Adrenal gland (tissue), 12 donors: ENCODE data around the gene PPP6R2. TPM values are rescaled to one million over a fixed set of nuclear protein-coding genes. Genes with fewer than 3 reads are reported as not detected.

Experiments used
- DNase-seq, 7 donors: peaks; one replicate each; pipeline ENCODE4 v3.0.0-alpha.2; 2019 to 2020
- H3K27ac ChIP-seq, 5 donors: fragments of 200-600 bp; sonication (generic) in 4 of 5; 1 replicate in 3 of 5; 2 replicates in 2 of 5; pipeline versions ENCODE4 v1.5.1 to v1.8.0; 2016 to 2020; ENCODE audit warnings: mild to moderate bottlenecking in 1 of 5
- H3K27me3 ChIP-seq: fragments of 200-600 bp; 2 replicates; pipeline ENCODE4 v1.8.0; 2021
- H3K36me3 ChIP-seq, 2 donors: fragments of 200-600 bp; replicated peaks in 1 of 2; 1 replicate in 1 of 2; 2 replicates in 1 of 2; pipeline versions ENCODE4 v1.5.1 to v1.8.0; 2018 to 2022
- H3K4me1 ChIP-seq, 2 donors: fragments of 200-600 bp; replicated peaks in 1 of 2; 1 replicate in 1 of 2; 2 replicates in 1 of 2; pipeline versions ENCODE4 v1.5.1 to v1.8.0; 2018 to 2021
- H3K4me3 ChIP-seq, 4 donors: fragments of 200-600 bp; sonication (generic) in 3 of 4; one replicate each; pipeline ENCODE4 v1.5.1; 2016 to 2018
- H3K9me3 ChIP-seq, 3 donors: fragments of 200-600 bp; sonication (generic) in 1 of 3; replicated peaks in 1 of 3; 1 replicate in 2 of 3; 2 replicates in 1 of 3; pipeline versions ENCODE4 v1.5.1 to v1.8.0; 2016 to 2021
- POLR2A ChIP-seq, 2 donors: fragments of 450-650 bp; IDR thresholded peaks; one replicate each; pipeline ENCODE4 v1.6.1; 2017; ENCODE audit warnings: antibody characterized with exemption in 2 of 2, mild to moderate bottlenecking in 2 of 2, moderate library complexity in 1 of 2
- WGBS, 4 donors: extraction: QIAGEN DNeasy Blood & Tissue Kit in 2 of 4; methylation state at CpG; one replicate each; pipeline versions ENCODE4 v1.1.5 to v1.1.7; 2013 to 2017; 5-methylcytosine and 5-hydroxymethylcytosine counted together
- intact Hi-C, 2 donors: fragments of 100-400 bp; cut with DNase I; formaldehyde crosslinking; loops; one replicate each; pipeline versions ENCODE4 v1.14.1 to v1.15.0; 2022 to 2023
- polyA plus RNA-seq, 3 donors: library from polyadenylated mRNA; stranded (reverse); fragments of 200-250 nt in 2 of 3; fragments of 350-450 nt in 1 of 3; fragmentation: Illumina TruSeq in 1 of 3; extraction: RNeasy Lipid Tissue Mini Kit (QIAGEN cat#74804) in 1 of 3; gene quantifications; one replicate each; pipeline ENCODE4 v1.2.3, GENCODE V29; 2013 to 2014
- total RNA-seq, 9 donors: library from RNA; depleted of rRNA in 4 of 9; stranded (reverse); fragments of >200 nt in 4 of 9; fragments of 120-200 nt in 1 of 9; fragmentation: NEBNext Ultra II Directional in 1 of 9; extraction: Animal tissue kit (Norgen Biotek cat#: 25700) in 1 of 9; gene quantifications; one replicate each; pipeline versions ENCODE4 v1.1.0 to v1.2.4, GENCODE V29; 2013 to 2023
- TF ChIP-seq, protein P1 (sequence below), 6 experiments: fragments of 450-650 bp in 4 of 6; fragments of 200-600 bp in 2 of 6; sonication (generic) in 1 of 6; IDR thresholded peaks; 1 replicate in 5 of 6; 2 replicates in 1 of 6; pipeline versions ENCODE4 v1.5.1 to v1.8.0; 2016 to 2021; ENCODE audit warnings: antibody characterized with exemption in 6 of 6, mild to moderate bottlenecking in 2 of 6, moderate library complexity in 1 of 6
- donor health status: healthy with polysubstance abuse.
- donor health status: Bipolar disorder and iron deficiency.
- donor health status: DM: yes; HTN: yes; CAD: no.
- donor health status: DM: no; HTN: no; CAD: no.
- donor health status: DM: no; HTN: no; CAD: no.
- donor health status: DM: yes; HTN: yes; CAD: no.

The PPP6R2 gene
- total and polyA plus RNA-seq, 12 donors: 19.6 to 129 (median 73.0) TPM

DNA sequence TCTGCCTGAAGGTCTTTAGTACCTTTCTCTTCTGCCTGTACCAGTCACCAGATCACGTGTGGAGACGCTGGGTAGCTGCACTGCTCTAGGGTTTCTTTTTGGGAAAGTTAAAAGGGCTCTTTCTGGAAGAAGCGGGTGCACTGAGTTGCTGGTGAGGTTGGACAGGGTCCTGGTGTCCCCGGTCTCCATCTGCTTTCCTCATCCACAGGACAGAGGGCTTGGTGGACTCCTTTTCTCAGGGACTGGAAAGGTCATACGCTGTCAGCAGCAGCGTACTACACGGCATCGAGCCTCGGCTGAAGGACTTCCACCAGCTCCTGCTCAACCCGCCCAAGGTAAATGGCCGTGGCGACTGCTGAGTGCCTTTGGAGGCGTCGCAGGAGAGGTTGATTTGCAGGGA is 78.9 kb downstream of the PPP6R2 start:
- Histone ChIP-seq H3K36me3 (peaks cover 0 to 92% of the 10 kb centered on the region in 2 donors), H3K27ac (no peak overlapping the region), H3K27me3 (no peaks in the 10 kb centered on the region), H3K9me3 (no peaks in the 10 kb centered on the region), H3K4me3 (no peak overlapping the region), H3K4me1 (no peaks in the 10 kb centered on the region)
- 90 to 95% (median 92%) methylated on average over 13 to 14 of the region's 14 CpGs for WGBS, 4 donors
- TF ChIP-seq, protein P1, sequence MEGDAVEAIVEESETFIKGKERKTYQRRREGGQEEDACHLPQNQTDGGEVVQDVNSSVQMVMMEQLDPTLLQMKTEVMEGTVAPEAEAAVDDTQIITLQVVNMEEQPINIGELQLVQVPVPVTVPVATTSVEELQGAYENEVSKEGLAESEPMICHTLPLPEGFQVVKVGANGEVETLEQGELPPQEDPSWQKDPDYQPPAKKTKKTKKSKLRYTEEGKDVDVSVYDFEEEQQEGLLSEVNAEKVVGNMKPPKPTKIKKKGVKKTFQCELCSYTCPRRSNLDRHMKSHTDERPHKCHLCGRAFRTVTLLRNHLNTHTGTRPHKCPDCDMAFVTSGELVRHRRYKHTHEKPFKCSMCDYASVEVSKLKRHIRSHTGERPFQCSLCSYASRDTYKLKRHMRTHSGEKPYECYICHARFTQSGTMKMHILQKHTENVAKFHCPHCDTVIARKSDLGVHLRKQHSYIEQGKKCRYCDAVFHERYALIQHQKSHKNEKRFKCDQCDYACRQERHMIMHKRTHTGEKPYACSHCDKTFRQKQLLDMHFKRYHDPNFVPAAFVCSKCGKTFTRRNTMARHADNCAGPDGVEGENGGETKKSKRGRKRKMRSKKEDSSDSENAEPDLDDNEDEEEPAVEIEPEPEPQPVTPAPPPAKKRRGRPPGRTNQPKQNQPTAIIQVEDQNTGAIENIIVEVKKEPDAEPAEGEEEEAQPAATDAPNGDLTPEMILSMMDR (IDR thresholded peaks at IDR 0.05): no peak
- intact Hi-C loops: no loop called here
- DNase-seq: no peak

- DNase-seq: no peak
- TF ChIP-seq, protein P1 (IDR thresholded peaks at IDR 0.05): no peak
- no peak for TF ChIP-seq POLR2A (IDR thresholded peaks at IDR 0.05)
- 93 to 97% (median 96%) methylated on average over 8 to 21 of the region's 21 CpGs for WGBS, 4 donors
- H3K36me3 ChIP-seq: peaks cover 0 to 92% of the 10 kb centered on the region in 2 donors
- no peaks in the 10 kb centered on the region for H3K27me3 ChIP-seq
- H3K4me3 ChIP-seq: no peak overlapping the region
- intact Hi-C loops: no loop called here
- no peak overlapping the region for H3K27ac ChIP-seq
- no peaks in the 10 kb centered on the region for H3K9me3 ChIP-seq
- no peaks in the 10 kb centered on the region for H3K4me1 ChIP-seq
Measured at GRCh38 chr22:50422961-50423815, 80.1 kb downstream of the PPP6R2 start.

DNA sequence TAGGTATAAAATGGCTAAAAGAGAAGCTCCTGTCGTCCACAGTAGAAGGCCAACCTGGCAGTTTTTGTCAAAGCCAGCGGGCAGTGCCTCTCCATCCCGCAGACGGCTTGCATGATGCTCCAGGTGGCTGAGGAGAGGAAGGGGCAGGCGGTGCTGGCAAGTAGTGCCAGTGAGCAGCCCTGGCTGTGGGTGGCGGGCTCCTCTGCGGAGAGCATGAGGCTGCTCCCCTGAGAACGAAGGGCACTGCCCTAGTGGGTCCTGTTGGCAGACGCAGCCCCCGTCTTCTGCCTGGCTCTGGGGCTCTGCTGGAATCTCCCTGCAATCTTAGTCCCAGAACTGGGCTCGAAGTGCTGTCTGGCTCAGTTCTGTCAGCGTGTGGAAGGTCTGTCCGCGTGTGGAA is 80.8 kb downstream of the PPP6R2 start:
- no peak for DNase-seq
- H3K27me3 ChIP-seq: no peaks in the 10 kb centered on the region
- intact Hi-C loops: no loop called here
- H3K9me3 ChIP-seq: no peaks in the 10 kb centered on the region
- no peaks in the 10 kb centered on the region for H3K4me1 ChIP-seq
- TF ChIP-seq, protein P1 (IDR thresholded peaks at IDR 0.05): no peak
- TF ChIP-seq POLR2A (IDR thresholded peaks at IDR 0.05): no peak
- WGBS, 4 donors: 94 to 97% (median 96%) methylated on average over 14 of the region's 14 CpGs
- no peak overlapping the region for H3K4me3 ChIP-seq
- peaks cover 0 to 92% of the 10 kb centered on the region in 2 donors for H3K36me3 ChIP-seq
- no peak overlapping the region for H3K27ac ChIP-seq

- Histone ChIP-seq H3K9me3 (no peaks in the 10 kb centered on the region), H3K27ac (no peak overlapping the region), H3K36me3 (peaks cover 0 to 91% of the 10 kb centered on the region in 2 donors), H3K4me3 (no peak overlapping the region), H3K27me3 (no peaks in the 10 kb centered on the region), H3K4me1 (no peaks in the 10 kb centered on the region)
- no peak for DNase-seq
- 91 to 95% (median 94%) methylated on average over 12 of the region's 12 CpGs for WGBS, 4 donors
- TF ChIP-seq POLR2A (IDR thresholded peaks at IDR 0.05): no peak
- TF ChIP-seq, protein P1 (IDR thresholded peaks at IDR 0.05): no peak
- intact Hi-C loops: no loop called here
Measured at GRCh38 chr22:50425179-50425916, 82.2 kb downstream of the PPP6R2 start.
